ENCODE results near the gene PTOV1.

DNA sequence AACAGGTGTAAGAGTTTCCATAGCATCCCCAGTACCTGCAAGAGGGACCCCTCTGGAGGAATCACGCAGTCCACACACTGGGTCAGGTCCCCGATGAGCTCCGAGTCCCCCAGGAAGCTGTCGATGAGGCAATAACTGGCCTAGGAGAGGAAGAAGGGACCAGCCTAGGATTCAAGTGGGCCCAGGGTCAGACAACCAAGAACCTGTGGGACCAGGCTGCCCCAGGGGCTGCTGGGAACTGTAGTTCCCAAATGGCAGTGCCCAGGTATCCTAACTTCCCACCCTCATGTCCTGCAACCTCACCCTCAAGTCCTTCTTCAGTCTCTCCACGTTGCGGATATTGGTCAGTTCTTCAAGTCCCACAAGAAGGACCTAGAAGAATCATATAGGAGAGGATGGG is 39.6 kb upstream of the PTOV1 start:
- TF ChIP-seq GATA3 (IDR thresholded peaks at IDR 0.05; ENCODE audit: low read depth, low read length) (no peak), GATA2 (IDR thresholded peaks at IDR 0.05; ENCODE audit: low read depth, low read length) (no peak)

All from SH-SY5Y (cell line).